NCI-H2227 (cell line): Measurements from ENCODE around the gene SATL1.
"Not testable (repeated sequence)": the region's sequence is repeated elsewhere in the genome, so short reads cannot be mapped to it uniquely, and the experiment has no call there.

Experiments
- DNase-seq: peaks from one replicate; lab custom pipeline; 2025; ENCODE audit not compliant: unreplicated experiment; lab: John Stamatoyannopoulos, UW

SATL1 gene

GRCh38 chrX:85243761-85244449 is at the start of gene SATL1, which contains the start of gene ZNF711:
TSS of gene SATL1 (minus strand) at chrX:85243779. CDS start at chrX:85108968, 134,811 bp downstream.
TSS of gene ZNF711 (plus strand) at chrX:85243991. CDS start at chrX:85247573, 3,582 bp downstream.
- DNase-seq, result peak; percentile 95

GRCh38 chrX:85288992-85289723 is 45.6 kb upstream of the SATL1 start:
- DNase-seq, result no peak

GRCh38 chrX:85285286-85285685 is 41.7 kb upstream of the SATL1 start:
- not testable (repeated sequence) for DNase-seq

GRCh38 chrX:85244450-85245211 is 1.1 kb upstream of the SATL1 start:
- peak; percentile 59 for DNase-seq

GRCh38 chrX:85243155-85243554 is 424 bp downstream of the SATL1 start:
- DNase-seq, result no peak

GRCh38 chrX:85223359-85223758 is 20.2 kb downstream of the SATL1 start:
- no peak for DNase-seq

GRCh38 chrX:85221361-85221760 is 22.2 kb downstream of the SATL1 start:
- no peak for DNase-seq

- no peak for DNase-seq
These were observed 27.6 kb downstream of the SATL1 start for GRCh38 chrX:85215946-85216345.

- no peak for DNase-seq
These were observed 29.6 kb downstream of the SATL1 start for GRCh38 chrX:85213792-85214530.

- no peak for DNase-seq
These were observed 40.1 kb downstream of the SATL1 start for GRCh38 chrX:85203461-85203970.

GRCh38 chrX:85196319-85196718 is 47.3 kb downstream of the SATL1 start:
- DNase-seq, result no peak

GRCh38 chrX:85159644-85160043 is 83.9 kb downstream of the SATL1 start:
- no peak for DNase-seq

GRCh38 chrX:85140964-85141363 is 102.6 kb downstream of the SATL1 start:
- DNase-seq, result no peak

- DNase-seq, result no peak
These were observed 104.2 kb downstream of the SATL1 start for GRCh38 chrX:85139422-85139821.

- no peak for DNase-seq
These were observed 107.2 kb downstream of the SATL1 start for GRCh38 chrX:85136409-85136808.

GRCh38 chrX:85115252-85115651 is 128.3 kb downstream of the SATL1 start:
- no peak for DNase-seq

GRCh38 chrX:85114776-85115175 is 128.8 kb downstream of the SATL1 start:
- no peak for DNase-seq

- no peak for DNase-seq
These were observed 129.4 kb downstream of the SATL1 start for GRCh38 chrX:85114171-85114570.

- no peak for DNase-seq
These were observed 129.8 kb downstream of the SATL1 start for GRCh38 chrX:85113746-85114145.

GRCh38 chrX:85112293-85112692 is 131.3 kb downstream of the SATL1 start:
- DNase-seq, result no peak

- peak; percentile 8 for DNase-seq
These were observed 132.2 kb downstream of the SATL1 start for GRCh38 chrX:85111347-85111746.
